Measurements from ENCODE around the gene MAGEC3.

MAGEC3 gene

DNA sequence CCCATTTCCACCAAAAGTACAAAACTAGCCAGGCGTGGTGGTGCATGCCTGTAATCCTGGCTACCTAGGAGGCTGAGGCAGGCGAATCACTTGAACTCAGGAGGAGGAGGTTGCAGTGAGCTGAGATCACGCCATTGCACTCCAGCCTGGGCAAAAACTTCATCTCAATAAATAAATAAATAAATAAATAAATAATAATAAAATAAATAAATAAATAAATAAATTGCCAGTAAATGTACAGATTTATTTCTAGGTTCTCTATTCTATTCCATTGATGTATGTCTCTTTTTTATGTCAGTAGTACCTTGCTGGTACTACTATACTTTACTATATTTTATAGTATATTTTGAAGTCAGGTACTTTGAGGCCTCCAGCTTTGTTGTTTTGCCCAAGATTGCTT, 109.2 kb downstream of the MAGEC3 start:
- no peak for DNase-seq
